Amygdala (tissue), 56 donors: ENCODE measurements around the gene POU2AF1.
A peak's percentile ranks its signal among the peaks of the same experiment; 100 is the strongest.

Experiments used
- DNase-seq, 56 donors: peaks; one replicate each; lab custom pipeline; 2025; lab: John Stamatoyannopoulos, UW

POU2AF1 gene

GRCh38 chr11:111351374-111352055 lies 27.6 kb downstream of the POU2AF1 start:
- no peak for DNase-seq

GRCh38 chr11:111350811-111351210 lies 28.3 kb downstream of the POU2AF1 start:
- no peak for DNase-seq

GRCh38 chr11:111349191-111349695 lies 29.8 kb downstream of the POU2AF1 start:
- no peak for DNase-seq

- no peak for DNase-seq
Measured at GRCh38 chr11:111348147-111348546, 30.9 kb downstream of the POU2AF1 start.

GRCh38 chr11:111347723-111348115 lies 31.4 kb downstream of the POU2AF1 start:
- DNase-seq = no peak

- DNase-seq = no peak
Measured at GRCh38 chr11:111347002-111347722, 31.9 kb downstream of the POU2AF1 start.

GRCh38 chr11:111344032-111344431 lies 35.0 kb downstream of the POU2AF1 start:
- DNase-seq = no peak

- no peak for DNase-seq
Measured at GRCh38 chr11:111342329-111342728, 36.7 kb downstream of the POU2AF1 start.

GRCh38 chr11:111339758-111340388 lies 39.2 kb downstream of the POU2AF1 start:
- DNase-seq = no peak

- DNase-seq = no peak
Measured at GRCh38 chr11:111336582-111337256, 42.4 kb downstream of the POU2AF1 start.

- DNase-seq = no peak
Measured at GRCh38 chr11:111336062-111336461, 43.0 kb downstream of the POU2AF1 start.

- DNase-seq = no peak
Measured at GRCh38 chr11:111335549-111335948, 43.5 kb downstream of the POU2AF1 start.

- DNase-seq = no peak
Measured at GRCh38 chr11:111334532-111335502, 44.3 kb downstream of the POU2AF1 start.

- no peak for DNase-seq
Measured at GRCh38 chr11:111331711-111332479, 47.2 kb downstream of the POU2AF1 start.

GRCh38 chr11:111330234-111330893 lies 48.7 kb downstream of the POU2AF1 start:
- DNase-seq = no peak

- DNase-seq = peak in 32 of 56 donors; percentile 5 to 72 (median 32)
Measured at GRCh38 chr11:111329306-111330204, 49.5 kb downstream of the POU2AF1 start.

- peak in 3 of 56 donors; percentile 12 to 20 (median 14) for DNase-seq
Measured at GRCh38 chr11:111327908-111328624, 51.0 kb downstream of the POU2AF1 start.
